ENCODE results near the gene MIR17HG.
"Not testable (repeated sequence)": the region's sequence is repeated elsewhere in the genome, so short reads cannot be mapped to it uniquely, and the experiment has no call there.

The MIR17HG gene

DNA sequence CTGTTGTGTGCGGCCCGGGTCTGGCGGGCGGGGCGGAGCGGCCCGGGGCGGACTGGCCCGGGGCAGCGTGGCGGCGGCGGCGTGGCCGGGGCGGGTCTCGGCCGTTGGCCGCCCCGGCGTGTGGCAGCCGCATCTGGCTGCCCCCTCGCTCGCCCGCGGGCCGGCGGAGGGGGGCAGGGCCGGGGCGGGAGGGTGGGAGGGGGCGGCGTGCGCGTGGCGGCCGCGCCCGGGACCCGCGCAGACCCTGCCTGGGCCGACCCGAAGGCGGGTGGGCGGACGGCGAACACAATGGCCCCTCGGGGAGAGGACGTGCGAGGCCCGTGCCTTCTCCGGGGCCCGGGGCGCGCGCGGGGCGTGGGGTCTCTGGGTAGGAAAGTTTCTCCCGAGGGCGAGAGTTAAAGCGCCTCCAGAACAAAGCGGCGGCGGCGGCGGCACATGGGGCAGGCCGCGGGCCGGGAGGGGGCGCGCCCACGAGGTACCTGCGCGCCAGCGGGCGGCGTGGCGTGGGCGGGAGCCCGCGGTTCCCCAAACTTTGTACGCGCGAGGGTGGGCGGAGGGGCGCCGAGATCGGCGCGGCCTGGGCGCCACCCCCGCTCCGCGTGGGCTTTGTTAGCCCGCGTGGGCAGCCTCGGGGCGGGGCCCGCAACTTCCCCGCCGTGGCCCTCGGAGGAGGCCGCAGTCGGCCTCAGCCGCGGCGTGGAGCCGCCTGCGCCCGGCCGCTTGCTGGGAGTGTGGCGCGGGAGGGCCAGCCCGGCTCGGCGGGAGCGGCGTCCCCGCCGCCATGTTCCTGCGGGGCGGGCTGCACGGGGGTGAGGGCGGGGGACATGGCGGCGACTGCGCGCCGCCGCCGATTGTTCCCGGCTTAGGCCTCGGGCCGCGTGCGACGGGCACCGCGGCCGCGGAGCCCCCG, 764 bp downstream of the MIR17HG start:
- peak; percentile 62 for DNase-seq (ENCODE audit: low read depth)

DNA sequence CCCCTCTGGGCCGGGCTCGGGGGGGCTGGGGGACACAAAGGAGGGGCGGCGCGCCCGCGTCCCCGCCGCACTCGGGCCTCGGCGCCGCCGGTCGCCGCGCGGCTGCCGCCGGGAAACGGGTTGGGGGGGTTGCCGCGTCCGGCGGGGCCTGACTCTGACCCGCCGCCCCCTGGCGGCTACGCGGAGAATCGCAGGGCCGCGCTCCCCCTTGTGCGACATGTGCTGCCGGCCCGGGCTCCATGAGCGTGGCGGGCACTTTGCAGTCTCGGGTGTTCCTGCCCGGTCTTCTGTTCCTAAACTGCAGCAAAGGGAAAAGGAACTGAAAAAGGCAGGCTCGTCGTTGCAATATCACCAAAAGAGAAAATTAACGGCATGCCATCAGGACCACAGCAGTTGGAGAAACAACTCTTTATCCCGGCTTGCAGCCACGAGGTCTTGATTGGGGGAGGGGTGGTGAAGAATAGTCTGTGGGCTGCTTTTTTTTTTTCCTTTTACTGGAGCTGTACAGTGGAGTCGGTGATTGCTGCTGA, 1.5 kb downstream of the MIR17HG start:
- DNase-seq (ENCODE audit: low read depth), result peak; percentile 89

DNA sequence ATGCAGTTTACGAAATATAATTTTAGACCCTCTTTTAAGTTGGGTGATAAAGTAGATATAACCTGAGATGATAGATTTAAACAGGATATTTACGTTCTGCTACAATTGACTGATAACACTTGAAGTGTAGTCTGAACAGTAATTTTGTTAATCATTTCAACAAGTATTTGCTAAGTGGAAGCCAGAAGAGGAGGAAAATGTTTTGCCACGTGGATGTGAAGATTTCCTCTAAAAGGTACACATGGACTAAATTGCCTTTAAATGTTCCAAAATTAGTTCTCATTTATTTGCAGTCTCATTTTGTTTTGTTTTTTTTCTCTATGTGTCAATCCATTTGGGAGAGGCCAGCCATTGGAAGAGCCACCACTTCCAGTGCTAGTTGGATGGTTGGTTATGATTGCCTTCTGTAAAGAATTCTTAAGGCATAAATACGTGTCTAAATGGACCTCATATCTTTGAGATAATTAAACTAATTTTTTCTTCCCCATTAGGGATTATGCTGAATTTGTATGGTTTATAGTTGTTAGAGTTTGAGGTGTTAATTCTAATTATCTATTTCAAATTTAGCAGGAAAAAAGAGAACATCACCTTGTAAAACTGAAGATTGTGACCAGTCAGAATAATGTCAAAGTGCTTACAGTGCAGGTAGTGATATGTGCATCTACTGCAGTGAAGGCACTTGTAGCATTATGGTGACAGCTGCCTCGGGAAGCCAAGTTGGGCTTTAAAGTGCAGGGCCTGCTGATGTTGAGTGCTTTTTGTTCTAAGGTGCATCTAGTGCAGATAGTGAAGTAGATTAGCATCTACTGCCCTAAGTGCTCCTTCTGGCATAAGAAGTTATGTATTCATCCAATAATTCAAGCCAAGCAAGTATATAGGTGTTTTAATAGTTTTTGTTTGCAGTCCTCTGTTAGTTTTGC, 2.8 kb downstream of the MIR17HG start:
- DNase-seq (ENCODE audit: low read depth), result no peak

DNA sequence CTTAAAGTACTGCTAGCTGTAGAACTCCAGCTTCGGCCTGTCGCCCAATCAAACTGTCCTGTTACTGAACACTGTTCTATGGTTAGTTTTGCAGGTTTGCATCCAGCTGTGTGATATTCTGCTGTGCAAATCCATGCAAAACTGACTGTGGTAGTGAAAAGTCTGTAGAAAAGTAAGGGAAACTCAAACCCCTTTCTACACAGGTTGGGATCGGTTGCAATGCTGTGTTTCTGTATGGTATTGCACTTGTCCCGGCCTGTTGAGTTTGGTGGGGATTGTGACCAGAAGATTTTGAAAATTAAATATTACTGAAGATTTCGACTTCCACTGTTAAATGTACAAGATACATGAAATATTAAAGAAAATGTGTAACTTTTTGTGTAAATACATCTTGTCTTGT, 3.6 kb downstream of the MIR17HG start:
- DNase-seq (ENCODE audit: low read depth), result no peak

DNA sequence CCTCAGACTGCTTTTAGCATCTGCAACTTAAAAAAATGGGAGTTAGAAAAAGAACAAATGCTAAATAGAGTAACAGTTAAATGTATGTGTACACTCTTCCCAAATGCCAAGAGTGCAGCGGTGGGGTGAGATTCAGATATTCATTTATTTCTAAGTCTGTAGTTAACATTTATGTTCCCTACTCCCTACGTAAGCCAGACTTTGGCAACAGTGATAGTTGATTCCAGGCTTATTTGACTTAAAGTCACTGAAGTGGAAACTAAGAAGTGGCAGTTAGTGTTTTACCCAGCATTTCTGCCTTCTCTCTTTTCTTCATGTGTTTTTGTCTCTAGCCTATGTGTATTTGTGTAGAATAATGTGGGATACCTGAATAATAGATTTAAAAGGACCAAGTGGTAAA, 4.5 kb downstream of the MIR17HG start:
- DNase-seq (ENCODE audit: low read depth), result no peak

DNA sequence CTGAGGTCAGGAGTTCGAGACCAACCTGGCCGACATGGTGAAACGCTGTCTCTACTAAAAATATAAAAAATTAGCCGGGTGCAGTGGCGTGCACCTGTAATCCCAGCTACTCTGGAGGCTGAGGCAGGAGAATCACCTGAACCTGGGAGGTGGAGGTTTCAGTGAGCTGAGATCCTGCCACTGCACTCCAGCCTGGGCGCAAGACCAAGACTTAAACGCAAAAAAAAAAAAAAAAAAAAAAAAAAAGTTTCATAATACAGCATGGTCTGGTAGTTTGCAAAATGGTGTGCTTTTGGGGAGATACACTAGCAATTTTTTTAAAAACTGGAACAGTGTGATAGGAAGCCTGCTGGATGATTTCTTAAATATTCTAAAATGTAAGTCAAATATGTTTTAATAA, 5.4 kb downstream of the MIR17HG start:
- DNase-seq (ENCODE audit: low read depth), result not testable (repeated sequence)

DNA sequence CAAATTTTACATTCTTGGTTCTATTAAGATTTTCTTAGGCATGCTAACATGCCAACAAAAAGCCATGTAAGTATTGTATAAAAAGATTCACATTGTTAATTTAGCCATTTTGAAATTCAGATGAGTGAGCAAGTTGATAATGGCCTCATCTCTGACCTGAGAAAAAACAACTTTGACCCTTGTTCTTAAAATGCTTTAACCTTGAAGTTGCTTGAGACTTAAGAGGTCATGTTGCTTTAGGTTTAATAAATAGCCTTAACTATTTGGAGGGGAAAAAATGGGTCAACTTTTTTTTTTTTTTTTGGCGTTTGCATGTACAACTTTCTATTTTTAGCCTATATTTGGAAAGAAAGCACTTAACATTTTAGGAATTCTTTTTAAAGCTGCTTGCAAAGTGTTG, 6.0 kb downstream of the MIR17HG start:
- DNase-seq (ENCODE audit: low read depth), result no peak

DNA sequence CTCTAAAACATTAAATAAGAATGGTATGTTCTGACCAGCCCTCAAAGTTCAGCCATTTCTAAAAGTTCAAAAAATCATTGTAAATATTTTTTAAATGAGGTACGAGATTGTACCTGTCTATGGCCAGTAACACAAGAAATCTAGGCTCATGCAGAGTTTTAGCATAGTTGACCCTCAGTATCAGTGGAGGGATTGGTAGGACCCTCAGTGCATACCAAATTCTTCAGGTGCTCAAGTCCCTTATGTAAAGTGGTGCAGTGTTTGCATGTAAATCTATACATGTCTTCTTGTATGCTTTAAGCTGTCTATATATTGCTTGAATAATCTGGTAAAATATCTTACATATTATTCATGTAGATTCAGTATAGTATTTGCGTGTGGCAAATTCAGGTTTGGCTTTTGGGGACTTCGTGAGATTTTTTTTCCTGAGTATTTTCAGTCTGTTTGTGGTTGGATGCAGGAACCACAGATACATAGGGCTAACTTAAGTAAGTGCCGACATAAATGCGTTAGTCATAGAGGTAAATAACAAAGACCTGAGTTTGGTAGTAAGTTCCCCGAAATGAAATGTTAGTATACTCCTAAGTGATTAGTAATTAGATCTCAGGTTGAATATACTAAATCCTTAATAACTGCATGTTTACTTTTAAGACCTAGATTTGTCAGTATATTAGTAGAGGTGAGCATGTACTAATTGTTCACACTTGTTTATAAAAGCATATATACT, 7.8 kb downstream of the MIR17HG start:
- no peak for DNase-seq (ENCODE audit: low read depth)

DNA sequence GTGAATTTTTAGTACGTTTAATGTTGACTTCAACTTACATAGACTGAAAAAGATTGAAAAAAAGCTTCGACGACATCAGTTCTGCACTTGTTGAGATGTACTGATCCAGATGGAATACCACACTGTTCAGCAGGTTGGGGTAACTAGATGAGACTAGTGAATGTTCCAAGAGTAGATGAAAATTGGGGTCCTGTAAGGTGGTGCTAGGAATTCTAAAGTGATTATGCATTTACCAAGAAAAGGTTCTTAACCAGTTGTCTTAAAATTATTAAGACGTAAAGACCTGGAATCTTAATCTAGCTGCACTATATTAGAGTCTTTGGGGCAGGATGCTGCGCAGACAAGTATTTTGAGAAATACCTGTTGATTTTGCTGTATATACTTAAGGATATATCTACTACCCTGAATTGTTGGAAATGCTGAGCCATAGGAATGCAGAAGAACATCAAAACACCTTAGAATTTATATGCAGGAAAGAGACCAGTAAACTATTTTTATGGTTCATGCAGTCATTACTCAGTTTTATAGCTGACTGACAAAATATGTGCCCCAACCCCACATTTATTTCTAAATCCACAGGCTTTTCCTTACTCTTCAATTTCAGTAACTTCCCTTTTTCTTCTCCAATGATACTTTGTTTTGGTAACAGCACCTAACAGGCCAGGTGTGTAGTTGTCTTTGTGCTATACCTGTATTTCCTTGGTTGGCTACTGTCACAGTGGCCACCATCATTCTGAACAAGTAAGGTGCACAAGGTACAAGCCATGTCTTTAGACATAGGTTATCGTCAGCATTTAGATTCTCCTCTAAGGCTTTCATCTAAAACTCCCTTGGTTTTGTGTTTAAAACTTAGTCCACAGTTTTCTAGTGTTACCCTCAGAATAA, 8.6 kb downstream of the MIR17HG start:
- DNase-seq (ENCODE audit: low read depth), result no peak

DNA sequence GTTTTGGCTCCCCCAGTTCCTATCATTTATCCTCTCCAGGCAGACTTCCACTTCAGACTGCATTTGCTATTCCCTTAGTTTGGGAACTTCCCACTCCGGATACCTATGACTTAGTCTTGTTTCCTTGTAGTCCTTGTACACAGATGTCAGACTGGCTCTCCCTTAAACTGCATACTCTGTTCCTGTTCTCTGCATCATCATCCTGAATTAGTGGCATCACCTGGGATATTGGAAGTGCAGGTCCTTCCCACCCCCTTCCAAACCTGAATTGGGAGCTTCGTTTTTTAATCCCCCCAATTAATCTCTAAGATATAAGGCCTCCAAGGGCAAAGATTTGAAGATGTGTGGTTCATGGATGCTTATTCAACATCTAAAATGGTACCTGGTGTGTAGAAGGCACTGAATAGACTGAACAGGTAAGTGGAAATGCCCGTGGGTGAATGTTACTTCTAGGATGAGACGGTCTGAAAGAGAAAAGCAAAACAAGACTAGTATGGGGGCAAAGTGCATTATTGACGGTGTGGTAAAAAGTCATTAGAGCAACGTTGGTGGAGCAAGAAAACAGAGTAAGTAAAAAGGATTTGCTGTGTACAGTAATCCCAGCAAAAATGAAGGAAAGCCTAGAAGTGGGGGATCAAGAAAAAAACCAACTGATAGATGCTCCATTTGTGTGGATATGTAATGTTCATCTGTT, 9.6 kb downstream of the MIR17HG start:
- no peak for DNase-seq (ENCODE audit: low read depth)

DNA sequence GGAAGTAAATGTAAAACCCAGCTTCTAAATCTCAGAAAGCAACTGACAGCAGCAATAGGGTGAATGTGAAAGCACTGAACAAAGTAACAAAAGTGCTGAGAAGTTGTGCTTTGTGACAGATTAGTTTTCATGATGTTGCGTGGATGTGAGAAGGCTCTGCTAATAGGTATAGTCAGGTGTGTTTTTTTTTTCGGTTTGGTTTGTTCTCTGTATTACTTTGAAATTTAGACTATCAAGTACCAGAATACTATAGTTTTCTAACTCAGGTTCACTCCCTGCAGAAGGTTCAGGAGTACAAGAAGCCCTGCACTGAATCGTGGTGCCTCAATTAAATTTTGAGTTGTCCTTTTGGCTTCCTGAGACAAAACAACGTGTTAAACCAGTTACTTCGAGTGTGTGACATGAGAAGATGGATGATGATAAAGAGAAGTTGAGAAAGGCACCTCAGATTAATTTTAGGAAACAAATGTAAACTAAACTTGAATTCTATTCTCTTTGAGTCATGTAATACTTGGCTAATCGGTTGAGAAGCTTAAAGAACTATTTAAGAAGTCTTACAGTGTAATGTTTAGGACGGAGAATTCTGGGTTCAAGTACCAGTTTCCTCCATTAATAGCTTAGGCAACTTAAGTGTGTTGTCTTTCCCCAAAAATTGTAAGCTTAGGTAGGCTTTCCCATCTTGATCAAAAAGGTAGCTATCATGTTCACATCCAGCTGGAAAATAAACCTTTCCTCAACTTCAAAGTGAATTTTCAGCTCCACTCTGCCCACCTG, 10.3 kb downstream of the MIR17HG start:
- no peak for DNase-seq (ENCODE audit: low read depth)

DNA sequence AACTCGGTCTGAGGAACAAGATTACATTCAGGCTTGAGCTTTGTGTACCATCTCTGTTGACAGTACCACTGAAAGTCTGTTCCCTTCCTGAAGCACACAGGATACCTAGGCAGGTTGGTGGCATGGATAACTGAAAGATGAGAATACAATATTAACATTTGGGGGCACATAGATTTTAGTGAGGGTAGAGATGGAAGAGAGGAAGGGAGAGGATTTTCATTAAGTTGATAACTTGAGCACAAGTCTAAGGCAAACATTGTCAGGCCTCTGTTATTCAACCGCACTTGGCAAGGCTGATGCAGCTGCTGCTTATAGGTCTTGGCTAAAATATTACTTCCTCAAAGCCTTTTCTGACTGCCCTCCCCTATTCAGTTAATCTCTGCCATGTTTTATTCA, 10.9 kb downstream of the MIR17HG start:
- DNase-seq (ENCODE audit: low read depth), result no peak

DNA sequence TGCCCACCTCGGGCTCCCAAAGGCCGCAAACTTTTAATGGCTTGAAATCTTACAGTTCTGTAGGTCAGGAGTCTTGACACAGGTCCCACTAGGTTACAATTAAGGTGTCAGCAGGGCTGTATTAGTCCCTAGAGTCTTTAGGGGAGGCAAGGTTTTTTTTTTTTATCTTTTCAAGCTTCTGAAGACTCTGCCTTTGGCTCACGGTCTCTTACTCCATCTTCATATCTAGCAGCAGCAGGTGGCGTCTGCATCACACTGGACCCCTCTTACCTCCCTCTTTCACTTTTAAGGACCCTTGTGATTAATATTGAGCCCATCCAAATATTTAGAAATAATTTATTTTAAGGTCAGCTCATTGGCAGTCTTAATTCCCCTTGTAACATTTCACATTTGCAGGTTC, 11.6 kb downstream of the MIR17HG start:
- DNase-seq (ENCODE audit: low read depth), result no peak

DNA sequence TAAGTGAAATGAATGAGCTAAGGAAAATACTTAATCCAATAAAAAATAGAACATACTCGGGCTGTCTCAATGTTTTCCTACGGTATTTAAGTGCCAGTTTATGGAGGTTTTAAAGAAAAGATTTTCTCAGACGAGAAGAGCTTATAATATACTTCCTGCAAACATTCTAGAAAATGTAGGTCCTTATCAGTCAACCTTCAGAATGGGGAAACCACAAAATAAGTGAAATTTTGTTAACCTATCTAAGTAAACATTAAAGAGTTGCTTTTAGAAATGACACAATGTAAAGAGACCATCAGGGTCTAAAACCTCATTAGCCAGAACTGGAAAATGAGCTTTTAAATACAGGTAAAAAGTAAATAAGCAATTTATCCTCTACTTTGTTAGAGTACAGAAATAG, 12.1 kb downstream of the MIR17HG start:
- DNase-seq (ENCODE audit: low read depth), result no peak

DNA sequence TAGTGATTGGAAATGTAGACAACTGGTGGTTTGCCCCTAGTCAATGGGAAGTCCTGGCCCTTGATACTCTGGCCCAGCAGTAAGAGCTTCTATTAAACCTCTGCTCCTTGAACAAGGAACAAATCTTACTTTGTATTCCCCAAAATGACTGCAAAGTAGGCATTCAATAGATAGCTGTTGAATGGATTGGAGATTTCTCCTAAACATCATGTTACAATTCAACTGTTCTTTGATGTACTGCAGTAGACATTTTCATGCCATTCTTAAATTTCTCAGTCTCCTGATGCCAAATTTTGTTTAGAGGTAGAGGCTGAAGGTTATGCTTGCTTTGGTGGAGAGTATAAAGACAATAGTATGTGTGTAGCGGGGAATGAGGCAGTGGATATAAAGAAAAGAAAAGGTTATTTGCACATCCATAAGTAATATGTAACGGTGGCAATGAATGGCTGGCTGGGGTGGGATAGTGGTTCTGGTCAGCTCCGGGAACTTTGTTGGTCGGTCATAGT, 12.8 kb downstream of the MIR17HG start:
- DNase-seq (ENCODE audit: low read depth), result no peak

DNA sequence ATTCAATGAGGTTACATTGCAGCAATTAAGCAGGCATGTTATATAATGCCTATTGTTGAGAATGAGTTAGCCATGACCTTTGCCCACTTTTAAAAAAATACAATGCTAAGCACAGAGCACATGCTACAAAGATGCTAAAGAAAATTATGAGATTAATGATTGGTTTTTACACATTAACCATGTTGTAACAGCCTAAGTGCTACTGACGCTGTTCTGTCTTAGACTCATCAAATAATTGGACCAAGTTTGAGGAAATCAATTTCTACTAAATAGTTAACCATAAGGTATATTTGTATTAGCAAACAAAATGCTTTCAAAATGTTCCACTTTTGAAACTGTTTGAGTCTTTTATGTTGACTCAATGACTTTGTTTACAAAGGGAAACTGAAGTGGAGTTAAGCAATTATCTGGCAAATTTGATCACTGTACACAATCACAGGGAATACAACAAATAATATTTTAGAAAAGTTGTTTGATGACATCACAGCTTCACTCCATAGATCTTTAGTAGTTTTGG, 14.3 kb downstream of the MIR17HG start:
- no peak for DNase-seq (ENCODE audit: low read depth)

DNA sequence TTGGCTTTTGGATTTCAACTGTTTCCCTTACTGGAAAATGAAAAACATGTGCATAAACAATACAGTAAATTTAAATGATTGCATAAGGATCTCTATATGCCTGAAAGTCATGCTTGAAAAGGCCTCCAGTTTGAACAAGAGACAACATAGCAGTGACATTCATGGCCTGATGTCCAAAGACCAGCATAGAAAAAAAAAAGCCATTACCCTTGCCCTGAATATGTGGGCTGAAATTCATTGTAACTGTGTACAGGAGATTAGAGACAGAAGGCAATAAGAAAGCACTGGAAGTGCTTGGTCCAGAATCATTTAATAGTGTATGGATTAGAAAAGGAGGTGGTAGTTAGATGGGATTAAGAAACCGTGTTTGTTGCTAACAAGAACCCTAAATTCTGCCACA, 15.4 kb downstream of the MIR17HG start:
- DNase-seq (ENCODE audit: low read depth), result no peak

DNA sequence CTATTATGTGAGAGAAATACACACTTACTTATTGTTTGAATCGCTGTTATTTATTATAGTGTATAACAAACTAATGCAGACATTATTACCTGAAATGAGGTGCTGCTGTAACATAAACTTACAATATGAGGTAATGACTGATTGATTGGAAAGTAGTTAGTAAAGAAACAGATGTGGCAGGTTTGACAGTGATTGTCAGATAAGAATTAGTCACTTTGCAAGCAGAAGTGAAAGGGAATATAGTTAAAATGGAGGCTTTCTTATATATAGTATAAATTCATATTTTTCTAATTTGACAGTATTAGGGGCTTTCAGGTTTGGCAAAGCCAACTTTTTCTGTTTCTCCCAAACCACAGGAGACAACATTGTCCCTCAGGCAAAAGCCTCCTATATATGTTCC, 20.6 kb downstream of the MIR17HG start:
- DNase-seq (ENCODE audit: low read depth), result no peak

Measured in activated T-cell treated with anti-CD3 and anti-CD28 coated beads for 48 hours (primary cell).